CD4-positive, alpha-beta T cell treated with Interleukin-4 for 1 hour (primary cell): ENCODE data around the gene ECT2L.

Source experiments
- DNase-seq, 2 donors: peaks; one replicate each; pipeline ENCODE4 v3.0.0-alpha.2; 2020 to 2022

ECT2L gene

GRCh38 chr6:138806889-138807288 lies 11.0 kb downstream of the ECT2L start:
- DNase-seq, result no peak

- no peak for DNase-seq
Observed at GRCh38 chr6:138809677-138810076, 13.8 kb downstream of the ECT2L start.

DNA sequence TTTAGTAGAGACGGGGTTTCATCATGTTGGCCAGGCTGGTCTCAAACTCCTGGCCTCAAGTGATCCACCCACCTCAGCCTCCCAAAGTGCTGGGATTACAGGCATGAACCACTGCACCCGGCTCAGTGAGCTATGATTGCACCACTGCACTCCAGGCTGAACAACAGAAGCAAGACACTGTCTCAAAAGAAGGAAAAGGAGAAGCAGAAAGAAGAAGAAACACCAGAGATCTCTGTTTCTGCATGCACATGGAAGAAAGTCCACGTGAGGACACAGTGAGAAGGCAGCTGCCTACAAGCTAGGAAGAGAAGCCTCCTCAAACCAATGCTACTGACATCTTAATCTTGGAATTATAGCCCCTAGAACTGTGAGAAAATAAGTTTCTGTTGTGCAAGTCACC lies 16.0 kb downstream of the ECT2L start:
- DNase-seq, result no peak

DNA sequence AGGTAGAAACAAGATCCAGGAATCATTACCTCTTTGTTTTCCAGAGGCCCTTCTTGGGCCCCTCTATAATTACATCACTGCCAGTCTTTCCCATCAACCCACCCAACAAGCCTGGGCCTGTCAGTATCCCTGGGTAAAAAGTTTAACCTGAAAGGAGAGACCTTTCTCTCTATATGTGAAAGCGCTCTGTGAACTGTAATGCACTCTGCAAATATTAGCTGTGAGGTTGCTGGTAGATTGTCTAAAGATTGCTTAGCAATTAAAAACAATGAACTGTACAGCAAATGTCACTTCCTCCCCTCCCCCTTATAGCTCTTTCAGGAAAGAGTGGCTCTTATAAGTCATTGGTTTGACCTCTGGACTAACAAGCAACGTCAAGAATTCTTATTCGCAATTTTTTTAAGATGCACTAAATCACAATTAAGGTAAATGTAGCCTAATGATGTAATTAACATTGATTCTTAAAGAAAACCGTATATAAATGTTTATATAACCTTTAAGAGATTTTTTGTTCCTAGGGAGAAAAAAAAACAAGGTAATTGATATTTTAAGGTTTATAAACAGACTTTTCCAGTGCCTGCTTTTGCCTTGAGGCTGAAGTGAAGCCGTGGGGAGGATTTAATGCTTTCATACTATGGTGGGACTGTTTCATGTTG lies 18.4 kb downstream of the ECT2L start:
- DNase-seq, result no peak

DNA sequence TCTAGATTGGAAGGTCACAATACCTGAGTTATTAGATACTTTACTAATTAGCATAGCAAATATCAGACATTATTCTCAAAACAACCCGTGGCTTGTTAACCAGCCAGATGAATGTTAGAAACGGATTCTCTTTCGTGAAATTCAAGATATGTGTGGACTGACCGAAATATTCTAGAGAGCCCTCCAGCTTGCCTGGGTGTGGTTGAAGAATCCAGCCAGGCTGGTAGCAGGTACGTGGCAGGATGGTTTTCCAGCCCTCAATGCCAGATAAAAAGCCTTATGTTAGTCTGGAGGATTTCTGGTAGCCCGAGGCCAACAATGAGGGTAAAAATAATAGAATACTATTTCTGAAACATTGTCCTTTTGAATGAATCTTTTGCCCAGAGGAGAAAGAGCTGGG lies 19.3 kb downstream of the ECT2L start:
- no peak for DNase-seq

- DNase-seq, result peak in 1 of 2 donors; percentile 62
Observed at GRCh38 chr6:138815797-138816528, 20.1 kb downstream of the ECT2L start.

GRCh38 chr6:138817799-138818198 lies 21.9 kb downstream of the ECT2L start:
- DNase-seq, result no peak

DNA sequence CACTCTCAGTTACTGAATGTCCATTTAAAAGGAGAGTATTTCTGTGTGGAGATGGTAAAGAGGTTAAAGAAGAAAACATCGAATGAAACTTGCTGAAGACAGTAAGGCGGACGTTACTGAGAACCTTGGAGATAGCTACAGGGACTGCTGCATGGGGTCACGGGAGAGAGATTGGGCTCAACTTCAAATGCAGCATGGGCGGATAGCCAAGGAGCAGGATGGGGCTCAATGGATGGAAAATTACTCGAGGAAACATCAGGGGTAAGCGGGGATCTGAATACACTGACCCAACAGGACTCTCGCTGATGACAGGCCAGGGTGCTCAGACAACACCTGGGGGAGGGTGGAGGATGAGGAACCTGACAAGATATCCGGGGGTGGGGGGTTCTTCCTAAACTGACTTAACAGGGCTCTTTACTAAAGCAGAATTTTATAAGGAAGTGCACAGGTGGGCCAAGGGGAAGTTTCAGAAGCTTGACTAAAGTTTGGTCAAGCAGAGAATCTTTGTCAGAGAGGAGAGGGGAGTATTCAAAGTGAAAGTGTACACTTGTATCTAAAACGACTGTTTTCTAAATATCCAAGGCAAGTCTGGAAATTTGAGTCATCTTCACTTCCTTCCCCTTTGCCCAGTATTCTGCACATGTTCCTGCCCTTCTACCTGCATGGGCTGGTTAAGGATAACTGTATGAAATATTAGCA lies 22.8 kb downstream of the ECT2L start:
- DNase-seq, result no peak

GRCh38 chr6:138821519-138821918 lies 25.6 kb downstream of the ECT2L start:
- DNase-seq, result no peak

DNA sequence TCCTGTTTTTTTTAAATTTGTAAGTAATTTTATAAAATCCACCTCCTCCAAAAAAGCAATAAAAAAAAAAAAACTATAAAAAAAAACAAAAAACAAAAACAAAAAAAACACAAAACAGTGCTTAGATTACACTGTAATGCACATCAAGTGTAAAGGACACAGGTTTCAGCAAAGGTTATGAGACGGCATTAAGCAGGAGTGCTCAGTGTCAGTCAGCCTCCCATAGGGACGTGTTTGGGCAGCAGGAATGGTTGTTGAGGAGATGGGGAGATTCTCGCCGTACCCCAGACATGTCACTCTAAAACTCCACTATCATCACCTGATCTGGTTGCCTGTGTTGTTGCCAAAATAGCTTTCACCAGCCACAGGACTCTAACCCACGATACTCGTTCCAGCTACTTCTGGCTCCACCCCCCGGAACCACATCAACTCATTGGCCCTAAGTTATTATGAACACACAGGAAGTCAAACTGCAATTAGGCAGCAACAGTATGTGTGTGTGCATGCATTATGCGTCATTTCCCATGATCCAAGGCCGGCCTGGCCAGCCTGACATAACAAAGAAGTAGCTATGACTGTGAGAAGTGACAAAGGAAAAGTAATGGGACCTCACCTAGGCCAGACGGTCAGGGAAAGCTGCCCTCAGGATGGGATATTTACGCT lies 28.7 kb downstream of the ECT2L start:
- DNase-seq, result peak in 1 of 2 donors; percentile 14

- no peak for DNase-seq
Observed at GRCh38 chr6:138830248-138830647, 34.4 kb downstream of the ECT2L start.

DNA sequence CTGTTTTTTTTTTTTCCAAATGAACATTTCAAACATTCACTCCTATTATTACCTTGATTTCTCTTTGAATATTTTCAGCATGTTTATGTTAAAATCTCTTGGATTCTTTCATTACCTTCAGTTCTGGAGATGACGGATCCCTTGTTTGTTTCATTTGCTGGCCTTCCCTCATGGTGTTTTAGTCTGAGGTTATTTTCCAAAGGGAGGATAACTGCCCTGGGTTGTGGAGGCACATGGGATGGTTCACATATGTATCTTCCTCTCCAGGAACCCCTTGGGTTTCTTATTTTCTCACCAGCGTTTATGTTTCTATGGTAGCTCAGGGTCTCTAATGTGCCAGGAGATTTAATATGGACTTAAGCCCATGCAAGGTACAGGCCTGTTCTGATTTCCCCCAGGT lies 36.3 kb downstream of the ECT2L start:
- no peak for DNase-seq

DNA sequence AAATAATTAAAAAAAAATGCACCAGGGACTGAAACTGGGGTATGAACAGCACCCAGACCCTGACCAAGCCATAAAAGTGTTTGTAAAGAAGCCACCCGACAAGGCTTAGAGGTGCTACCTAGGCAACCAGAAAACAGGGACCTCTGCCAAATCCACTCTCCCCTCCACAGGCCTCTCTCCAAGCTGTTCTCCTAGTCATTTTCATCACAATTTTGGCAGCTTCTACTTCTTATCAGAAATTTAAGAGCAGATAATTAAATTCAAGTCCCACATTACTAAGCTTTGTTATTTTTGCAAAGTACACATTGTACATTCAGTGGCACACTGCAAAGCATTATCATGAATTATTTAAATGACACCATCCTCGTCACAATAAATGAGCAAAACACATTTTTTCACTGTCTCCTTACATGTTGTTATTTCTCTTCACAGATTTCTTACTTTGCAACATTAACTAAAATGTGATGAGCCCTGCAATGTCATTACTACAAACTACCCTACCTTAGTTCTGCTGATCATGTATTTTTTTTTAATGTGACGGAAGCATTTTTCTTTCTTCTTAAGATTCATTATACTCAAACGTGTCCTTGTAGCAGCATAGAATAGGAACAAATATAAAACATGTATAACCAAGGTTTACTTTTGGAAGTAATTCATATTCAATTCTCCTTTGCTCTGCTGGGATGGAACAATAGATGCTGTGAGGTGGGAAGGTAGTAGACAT lies 38.1 kb downstream of the ECT2L start:
- DNase-seq, result no peak

DNA sequence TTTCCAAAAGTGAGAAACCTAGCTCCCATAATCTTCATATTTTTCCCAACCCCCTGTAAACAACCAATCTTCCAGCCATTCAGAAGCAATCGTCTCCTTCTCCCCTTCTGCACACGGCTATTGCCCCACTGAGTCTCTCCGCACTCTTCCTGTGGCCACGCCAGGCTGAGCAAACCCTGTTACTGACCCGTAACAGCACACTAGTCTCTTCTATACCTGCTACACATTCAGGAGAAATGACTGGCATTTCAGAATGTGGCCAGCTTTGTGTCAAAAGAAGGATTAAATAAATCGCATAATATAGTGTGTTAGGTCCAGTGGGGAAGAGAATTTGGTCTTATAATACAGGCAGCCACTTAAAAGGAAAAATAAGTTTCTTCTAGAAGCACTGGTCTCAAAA lies 41.4 kb downstream of the ECT2L start:
- DNase-seq, result no peak

- no peak for DNase-seq
Observed at GRCh38 chr6:138844192-138844591, 48.3 kb downstream of the ECT2L start.

- DNase-seq, result no peak
Observed at GRCh38 chr6:138847884-138848283, 52.0 kb downstream of the ECT2L start.

DNA sequence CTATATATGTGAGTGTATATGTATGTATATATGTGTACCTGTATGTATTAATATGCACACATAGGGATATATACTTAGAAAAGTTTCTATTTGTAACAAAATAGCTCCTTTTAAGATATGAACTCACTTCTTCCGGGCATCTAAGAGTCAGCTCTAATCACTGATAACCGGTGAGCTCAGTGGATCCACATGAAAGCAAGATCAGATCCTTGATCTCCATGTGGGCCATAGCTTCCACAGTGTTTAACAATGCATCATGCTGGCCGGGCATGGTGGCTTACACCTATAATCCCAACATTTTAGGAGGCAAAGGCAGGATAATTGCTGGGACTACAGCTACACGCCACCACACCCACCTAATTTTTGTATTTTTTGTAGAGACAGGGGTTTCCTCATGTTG lies 52.6 kb downstream of the ECT2L start:
- no peak for DNase-seq

- no peak for DNase-seq
Observed at GRCh38 chr6:138849791-138850190, 53.9 kb downstream of the ECT2L start.

DNA sequence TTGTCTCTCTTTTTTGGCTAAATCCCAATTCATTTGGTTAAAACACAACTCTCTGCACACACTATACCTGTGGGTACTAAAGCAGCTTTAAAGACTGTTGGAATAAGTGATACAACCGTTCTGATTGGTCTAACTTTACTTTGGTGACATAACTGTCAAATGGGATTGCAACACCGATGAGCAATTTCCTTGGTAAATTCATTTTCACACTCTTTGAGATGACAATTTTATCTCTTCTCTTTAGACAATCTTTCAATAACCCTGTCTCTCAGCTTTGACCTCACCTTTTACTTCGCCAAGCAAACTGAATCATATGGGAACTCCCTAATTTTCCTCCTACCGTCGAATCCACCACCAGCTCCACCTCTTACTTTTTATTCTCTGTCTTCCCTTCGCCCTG lies 60.8 kb downstream of the ECT2L start:
- no peak for DNase-seq

- DNase-seq, result no peak
Observed at GRCh38 chr6:138857775-138858174, 61.9 kb downstream of the ECT2L start.

GRCh38 chr6:138862456-138862855 lies 66.6 kb downstream of the ECT2L start:
- no peak for DNase-seq

GRCh38 chr6:138863321-138863720 lies 67.4 kb downstream of the ECT2L start:
- no peak for DNase-seq

GRCh38 chr6:138864343-138864890 lies 68.5 kb downstream of the ECT2L start:
- DNase-seq, result no peak
